HG03025 (cell line): ENCODE results near the gene MYO1C.
"Not testable (repeated sequence)": the region's sequence is repeated elsewhere in the genome, so short reads cannot be mapped to it uniquely, and the experiment has no call there.

ENCODE experiments used
- ATAC-seq: cut with Tn5 transposase; IDR thresholded peaks from one replicate; pipeline ENCODE4 v1.9.1; 2021; ENCODE audit warnings: mild to moderate bottlenecking, moderate library complexity; ENCODE audit not compliant: unreplicated experiment, low FRiP score

MYO1C gene, protein sequence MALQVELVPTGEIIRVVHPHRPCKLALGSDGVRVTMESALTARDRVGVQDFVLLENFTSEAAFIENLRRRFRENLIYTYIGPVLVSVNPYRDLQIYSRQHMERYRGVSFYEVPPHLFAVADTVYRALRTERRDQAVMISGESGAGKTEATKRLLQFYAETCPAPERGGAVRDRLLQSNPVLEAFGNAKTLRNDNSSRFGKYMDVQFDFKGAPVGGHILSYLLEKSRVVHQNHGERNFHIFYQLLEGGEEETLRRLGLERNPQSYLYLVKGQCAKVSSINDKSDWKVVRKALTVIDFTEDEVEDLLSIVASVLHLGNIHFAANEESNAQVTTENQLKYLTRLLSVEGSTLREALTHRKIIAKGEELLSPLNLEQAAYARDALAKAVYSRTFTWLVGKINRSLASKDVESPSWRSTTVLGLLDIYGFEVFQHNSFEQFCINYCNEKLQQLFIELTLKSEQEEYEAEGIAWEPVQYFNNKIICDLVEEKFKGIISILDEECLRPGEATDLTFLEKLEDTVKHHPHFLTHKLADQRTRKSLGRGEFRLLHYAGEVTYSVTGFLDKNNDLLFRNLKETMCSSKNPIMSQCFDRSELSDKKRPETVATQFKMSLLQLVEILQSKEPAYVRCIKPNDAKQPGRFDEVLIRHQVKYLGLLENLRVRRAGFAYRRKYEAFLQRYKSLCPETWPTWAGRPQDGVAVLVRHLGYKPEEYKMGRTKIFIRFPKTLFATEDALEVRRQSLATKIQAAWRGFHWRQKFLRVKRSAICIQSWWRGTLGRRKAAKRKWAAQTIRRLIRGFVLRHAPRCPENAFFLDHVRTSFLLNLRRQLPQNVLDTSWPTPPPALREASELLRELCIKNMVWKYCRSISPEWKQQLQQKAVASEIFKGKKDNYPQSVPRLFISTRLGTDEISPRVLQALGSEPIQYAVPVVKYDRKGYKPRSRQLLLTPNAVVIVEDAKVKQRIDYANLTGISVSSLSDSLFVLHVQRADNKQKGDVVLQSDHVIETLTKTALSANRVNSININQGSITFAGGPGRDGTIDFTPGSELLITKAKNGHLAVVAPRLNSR

DNA sequence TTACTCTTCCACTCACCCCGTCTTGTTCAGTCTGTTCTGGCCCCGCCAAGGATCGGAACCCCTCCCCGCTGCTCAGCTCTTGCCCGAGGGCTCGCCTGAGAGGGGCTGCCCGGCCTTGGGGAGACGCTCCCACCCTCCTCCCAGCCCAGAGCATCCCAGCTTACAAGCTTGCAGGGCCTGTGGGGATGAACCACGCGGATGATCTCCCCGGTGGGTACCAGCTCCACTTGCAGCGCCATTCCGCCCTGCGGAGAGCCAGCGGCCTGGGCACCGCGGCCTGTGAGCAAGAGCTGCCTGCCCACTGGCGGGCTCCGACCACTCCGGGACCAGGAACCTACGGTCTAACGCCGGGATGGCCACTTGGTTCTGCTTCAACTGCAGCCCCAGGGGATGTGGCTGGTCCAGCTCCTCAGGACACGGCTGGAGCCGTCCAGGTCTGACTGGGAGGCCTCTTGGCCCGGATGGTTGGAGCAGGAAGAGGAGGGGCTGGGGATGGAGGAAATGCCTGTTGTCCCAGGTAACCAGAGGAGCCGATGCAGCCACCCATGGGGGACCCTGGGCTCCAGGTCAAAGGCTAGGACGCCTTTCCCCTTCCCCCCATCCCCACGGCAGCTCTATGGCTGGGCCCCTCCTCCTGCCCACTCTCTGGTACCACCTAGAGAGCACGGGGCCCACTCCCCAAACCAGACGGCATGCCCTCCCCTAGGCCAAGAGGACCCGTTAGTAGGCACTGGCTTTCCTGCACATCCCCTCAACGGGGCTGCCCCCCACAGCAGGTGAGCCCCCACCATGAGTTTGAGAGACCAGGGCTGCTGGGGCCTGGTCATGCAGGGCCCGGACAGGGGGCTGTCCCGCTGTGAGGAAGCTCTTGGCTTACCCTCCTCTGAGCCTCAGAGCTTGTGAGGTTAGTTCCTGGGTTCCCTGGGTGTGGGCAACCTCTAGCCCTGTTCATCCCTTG, at the start of gene MYO1C:
Gene MYO1C, minus strand, starts transcription at position 438 of the 958 bp plus-strand sequence. Its CDS starts 199 bp downstream, at position 239.
- ATAC-seq, result no peak

DNA sequence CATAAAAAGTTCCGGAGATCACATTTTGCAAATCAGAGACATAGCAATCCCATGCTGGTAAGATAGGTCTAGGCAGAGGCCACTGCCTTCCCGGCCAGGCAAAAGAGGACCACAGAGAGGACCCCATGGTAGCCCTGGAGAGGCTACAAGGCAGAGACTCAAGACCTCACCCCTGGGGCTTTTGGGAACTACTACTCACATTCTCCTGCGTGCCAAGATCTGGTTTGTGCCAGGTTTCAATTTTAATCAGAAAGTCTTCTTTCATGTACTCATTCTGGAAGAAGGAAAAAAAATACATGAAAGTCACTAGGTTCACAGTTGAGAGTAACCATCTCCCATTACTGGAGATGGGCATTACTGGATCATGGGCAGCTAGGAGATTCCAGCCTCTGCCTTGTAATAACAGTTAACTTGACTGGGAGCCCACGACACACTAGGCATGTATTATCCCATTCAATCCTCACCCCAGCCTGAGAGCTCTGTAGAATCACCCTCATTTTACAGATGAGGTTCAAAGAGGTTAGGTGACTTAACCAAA, 49.0 kb upstream of the MYO1C start:
- no peak for ATAC-seq

DNA sequence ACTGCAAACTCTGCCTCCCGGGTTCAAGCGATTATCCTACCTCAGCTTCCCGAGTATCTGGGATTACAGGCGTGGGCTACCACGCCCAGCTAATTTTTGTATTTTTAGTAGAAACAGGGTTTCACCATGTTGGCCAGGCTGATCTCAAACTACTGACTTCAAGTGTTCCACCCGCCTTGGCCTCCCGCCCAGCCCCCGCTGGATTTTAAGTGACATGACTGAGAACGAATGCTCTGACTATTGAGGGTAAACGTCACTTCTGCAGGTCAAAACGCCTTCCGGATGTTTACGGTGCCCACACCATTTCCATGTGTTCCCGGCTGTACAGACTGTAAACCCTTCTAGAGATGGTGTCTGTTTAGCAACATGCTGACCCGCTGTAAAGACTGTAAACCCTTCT, 47.3 kb upstream of the MYO1C start:
- no peak for ATAC-seq

DNA sequence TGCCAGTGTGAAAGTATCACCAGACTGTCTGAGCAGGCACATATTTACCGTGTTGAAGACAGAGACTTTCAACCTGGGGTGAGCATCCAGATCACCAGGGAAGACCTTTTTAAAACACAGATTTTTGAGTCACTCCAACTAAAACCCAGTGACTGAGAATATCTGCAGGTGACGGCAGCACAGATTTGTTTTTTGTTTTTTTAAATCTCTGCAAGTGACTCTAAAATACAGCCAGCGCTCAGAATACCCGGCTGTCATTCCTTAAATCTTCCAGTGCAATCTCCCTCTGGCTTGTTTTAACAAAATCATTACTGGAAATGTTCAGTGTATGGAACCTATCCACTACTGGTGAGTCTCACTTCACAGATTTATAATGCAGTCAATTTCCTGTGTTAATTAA, 43.3 kb upstream of the MYO1C start:
- ATAC-seq, result no peak

DNA sequence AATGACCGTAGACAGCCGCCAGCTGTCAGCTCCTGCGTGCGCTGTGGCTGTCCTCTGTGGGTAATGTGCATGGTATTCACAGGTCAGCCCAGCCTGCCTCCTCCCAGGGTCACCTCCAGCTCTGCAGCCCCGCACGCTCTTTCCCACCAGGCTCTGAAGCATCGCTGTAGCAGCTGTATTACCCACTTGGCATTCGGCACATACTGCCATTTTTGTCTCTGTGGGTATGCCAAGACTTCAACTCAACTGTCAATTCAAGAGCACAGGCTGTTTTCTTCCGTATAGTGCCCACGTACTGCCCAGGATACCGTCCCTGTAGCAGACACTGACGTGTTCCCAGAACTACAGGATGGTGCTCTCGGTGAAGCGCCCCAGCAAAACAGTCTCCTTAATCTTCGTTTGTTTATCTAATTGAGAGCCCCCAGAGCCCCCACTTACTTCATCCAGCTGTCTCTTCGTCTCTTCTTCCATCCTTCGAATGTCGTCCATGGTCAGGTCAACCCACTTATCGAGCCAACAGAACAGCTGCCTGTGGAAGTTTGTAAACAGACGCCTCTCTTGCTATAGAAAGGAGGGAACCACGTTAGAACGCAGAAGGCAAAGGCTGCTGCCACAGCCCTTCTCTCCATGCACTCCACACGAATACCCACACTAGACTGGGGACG, 41.3 kb upstream of the MYO1C start:
- no peak for ATAC-seq

DNA sequence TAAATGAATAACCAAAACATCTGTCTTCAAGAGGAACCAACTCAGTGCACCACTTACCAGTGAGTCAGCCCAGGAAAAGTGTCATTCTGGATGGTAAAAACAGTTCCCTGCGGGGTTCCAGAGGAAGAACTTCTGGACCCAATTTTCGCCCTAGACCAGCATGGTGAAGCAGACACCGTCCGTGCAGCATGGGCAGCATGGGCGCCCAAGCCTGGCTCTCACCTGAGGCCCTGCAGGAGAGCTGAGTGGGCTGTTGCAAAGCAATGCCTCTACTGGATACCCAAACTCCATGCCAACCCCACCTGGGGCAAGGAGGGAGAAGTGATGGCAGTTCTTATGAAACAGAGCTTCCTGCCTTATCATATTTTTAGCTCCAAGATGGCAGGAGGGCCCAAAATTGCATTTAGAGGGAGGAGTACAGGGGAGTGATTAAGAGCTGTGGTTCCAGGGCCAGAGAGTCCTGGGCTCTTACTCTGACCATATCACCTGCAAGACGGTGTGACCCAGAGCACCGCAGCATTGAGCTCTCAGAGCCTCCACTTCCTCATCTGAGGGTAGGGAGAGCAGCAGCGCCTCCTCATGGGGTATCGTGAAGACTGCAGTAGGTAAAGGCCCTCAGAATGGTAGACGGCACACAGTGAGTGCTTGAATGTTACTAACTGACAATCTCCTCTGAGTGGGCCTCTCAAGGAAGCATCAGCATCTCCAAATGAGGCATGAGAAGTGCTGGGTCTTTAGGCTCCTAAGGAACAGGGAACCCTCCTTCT, 40.5 kb upstream of the MYO1C start:
- no peak for ATAC-seq

DNA sequence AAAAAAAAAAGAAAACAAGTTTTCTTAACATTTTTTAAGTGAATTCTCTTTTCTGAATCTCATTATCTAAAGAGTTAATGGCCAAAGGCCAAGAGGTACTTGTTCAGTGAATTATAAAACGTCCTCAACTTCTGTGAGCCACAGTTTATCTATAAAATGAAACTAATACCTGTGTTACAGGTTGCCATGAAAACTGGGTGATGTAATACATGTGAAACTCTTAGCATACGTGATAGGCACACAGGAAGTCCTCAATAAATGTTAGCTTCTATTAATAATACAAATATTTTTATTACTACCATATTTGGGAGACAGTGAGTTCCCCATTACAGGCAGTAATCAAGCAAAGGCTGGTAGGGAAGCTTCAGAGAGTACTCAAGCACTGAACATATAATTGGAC, 37.4 kb upstream of the MYO1C start:
- no peak for ATAC-seq

DNA sequence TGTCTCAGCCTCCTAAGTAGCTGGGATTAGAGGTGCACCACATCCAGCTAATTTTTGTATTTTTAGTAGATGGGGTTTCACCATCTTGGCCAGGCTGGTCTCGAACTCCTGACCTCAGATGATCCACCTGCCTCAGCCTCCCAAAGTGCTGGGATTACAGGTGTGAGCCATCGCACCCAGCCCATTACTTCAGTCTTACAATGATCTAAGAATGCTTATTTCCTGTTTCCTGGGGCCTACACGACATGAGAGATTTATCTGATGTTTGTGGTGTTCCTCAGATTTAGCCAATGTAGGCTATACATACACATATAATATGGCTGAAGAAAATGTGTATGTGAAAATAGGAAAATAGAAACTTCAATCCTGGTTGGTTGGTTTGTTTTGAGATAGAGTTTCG, 34.4 kb upstream of the MYO1C start:
- ATAC-seq, result not testable (repeated sequence)

DNA sequence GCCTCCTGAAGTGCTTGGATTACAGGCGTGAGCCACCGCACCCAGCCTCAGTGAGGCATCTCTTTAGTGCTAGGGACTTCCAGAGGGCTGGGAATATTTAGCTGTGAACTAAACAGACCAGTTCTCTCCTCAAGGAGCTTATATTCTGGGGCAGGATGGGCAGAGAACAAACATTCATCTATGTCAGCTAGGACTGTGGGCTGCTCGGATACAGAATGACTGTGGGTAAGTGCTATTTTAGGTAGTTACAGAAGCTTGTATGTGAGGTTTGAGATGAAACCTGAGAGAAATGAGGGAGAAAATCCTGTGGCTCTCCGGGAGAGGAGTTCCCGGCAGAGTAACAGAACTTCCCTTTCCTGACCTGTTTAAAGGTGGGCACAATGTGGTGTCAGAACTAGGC, 30.1 kb upstream of the MYO1C start:
- no peak for ATAC-seq

DNA sequence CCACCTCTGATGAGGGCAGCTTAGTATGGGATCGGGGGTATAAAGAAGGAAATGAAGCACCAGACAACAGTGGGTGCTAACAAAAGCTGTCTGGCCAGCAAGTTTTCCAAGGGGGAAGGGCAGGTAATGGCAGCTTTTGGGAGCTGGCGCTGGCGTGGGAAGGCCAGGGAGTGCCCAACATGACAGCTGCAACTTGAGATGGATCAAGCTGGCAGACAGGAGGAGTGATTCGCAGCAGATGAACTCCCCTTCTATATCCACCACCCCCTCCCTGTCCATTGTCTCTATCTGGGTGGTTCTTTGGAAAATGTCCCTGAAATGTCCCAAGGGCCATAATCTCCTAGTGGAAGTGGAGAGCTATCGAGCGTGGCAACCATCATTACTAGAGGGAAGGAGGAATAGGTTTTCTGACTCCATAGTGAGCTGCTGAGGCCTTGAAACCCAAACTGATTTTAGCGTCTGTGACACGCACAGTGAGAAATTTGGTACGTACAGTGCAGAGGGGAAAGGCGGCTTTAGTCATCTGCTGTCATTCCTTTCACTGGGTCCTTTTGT, 28.7 kb upstream of the MYO1C start:
- no peak for ATAC-seq

DNA sequence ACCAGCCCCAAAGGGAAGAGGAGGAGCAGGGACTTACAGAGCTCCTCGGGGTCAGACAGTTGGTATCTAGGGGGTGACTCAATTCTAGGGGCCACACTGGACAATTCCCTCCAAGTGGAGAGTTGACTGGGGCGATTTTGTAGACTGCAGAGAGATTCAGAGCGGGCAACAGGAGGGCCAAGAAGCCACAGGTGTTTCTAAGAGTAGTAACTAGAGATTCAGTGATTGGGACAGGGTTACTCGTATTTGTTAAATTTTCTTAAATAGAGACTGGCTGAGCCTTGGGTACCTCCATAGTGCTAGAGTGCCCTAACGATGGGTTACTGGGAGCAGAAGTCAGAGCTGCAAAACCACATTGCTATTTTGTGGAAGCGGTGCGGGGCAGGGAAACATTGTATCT, 27.2 kb upstream of the MYO1C start:
- ATAC-seq, result no peak

DNA sequence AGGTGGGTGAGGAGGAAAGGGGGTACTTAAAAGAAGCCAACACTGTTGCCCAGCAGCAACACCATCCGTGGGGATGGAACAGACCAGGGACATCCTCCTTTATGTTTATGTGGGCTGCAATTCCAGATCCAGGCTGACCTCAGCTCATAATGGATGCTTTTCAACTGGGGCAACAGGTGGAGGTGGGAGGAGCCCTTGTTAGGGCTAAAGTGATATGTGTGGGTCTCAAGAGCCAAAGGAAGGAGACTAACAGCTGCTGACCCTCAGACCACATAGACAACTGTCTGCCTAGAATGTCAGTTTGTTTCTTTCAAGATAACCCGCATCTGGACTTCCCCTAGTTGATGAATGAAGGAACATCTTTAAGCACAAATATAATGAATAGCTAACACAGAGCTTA, 25.9 kb upstream of the MYO1C start:
- no peak for ATAC-seq

DNA sequence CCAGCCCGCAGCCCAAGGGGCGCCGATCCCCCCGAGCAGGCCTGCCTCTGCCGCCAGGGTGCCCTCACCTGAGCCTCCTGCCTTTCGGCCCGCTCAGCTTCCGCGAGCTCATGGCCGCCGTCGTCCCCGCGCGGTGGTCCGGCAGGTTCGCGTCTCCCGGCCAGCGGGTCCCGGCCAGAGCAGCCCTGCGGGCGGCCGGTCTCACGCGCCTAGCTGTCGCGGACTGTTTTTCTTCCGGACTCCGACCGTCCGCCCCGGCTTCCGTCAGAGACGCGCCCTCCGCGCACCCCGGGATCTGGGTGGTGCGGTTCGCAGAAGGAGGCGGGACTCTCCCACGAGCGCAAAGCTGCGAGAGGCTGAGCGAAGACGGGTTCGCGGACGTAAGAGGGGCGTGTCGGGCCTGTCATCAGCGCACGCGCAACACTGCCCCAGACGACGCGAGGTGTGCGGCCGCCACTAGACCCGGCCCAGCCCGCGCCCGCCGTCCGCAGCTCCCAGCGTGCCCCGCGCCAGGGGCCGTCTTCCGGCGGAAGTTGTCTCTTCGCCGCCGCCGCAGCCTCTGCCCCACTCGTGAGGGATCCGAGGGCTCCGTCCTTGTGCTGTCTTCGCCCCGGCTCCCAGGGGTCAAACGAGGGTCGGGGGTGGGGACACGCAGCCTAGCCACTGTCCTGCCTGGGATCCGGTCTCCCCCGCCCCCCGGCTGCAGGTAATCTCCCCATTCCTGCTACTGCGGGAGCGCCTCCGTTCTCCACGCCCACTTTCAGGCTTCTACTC, 24.1 kb upstream of the MYO1C start, which contains the start of gene INPP5K:
Gene INPP5K, minus strand, starts transcription at position 225 of the 774 bp plus-strand sequence. Its CDS starts 113 bp downstream, at position 112.
- ATAC-seq, result peak; percentile 85

DNA sequence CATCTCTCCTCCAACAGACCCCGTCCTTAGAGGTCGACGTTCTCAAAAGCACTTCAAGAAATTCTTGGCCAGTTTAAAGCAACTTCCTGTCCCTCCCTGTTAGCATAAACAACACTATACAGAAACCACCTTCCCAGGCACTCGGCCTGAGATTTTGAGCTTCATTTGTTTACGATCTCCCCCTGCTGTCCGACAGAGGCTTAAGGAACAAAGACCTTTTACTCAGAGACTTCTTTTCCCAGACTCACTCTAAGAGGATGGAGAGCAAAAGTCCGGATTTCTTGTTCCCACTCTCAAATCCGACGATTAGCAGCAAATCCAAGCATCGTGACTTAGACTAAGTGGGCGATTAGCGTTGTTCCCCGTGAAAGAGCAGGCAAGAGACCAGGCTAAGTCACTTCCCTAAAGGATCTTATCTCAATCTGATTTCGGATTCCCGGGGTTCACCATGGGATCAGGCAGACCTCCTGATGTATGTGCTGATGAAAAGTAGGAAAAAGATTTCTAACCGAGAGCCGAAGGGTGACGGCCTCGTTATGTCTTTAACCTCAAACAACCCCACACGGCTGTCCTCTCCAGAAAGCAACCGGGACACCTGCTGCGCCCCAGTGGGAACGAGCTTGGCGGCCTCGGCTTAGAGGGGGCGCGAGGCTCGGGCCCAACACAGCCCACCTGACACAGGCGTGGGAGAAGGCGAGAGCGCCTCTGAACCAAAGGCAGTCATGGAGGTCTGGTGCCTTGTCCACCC, 23.3 kb upstream of the MYO1C start:
- no peak for ATAC-seq

DNA sequence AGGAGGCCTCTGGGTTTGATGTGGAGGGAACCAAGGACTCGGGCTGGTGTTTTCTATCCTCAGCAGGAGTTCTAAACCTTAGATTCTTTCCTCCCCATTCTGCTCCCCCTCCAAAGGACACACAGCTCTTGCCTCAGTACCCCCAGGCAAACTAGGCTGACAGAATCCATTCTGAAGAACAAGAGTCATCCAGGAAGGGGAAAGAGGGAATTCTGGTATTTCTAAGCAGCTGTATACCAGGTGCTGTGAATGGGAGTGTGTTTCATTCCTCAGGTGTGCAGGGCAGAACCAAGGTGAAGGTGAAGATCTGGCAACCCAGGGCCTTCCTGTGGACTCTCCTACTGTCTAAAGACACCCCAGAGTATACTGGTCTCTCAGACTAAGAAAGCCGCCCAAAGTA, 19.9 kb upstream of the MYO1C start:
- no peak for ATAC-seq

DNA sequence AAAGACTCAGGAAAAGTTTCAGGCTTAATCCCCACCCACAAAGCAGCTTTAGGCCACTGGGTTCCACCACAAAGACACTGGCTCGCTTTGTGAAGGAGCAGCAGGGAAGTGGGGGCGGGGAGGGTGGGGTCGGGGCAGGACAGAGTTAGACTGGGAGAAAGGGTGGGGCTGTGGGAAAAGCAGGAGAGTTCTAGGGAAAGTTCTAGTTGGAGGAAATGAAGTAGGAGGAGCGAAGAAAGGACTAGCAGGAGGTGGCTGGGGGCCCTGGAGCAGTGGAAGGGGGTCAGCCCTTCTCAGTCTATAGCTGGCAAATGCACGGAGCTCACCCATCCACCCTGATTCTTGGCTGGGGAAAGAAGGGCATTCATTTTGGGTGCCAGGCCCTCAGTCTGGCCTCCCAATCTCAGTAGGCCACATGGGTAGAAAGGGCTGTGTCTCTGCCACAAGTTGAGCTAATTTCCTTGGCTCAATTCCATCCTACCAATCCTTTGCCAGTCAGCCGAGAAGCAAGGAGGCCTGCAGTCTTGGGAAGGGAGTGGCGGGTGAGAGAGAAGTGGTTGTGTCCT, 19.4 kb upstream of the MYO1C start:
- no peak for ATAC-seq
